HepG2 (cell line): ENCODE measurements around the gene LITAF. TPM values are rescaled to one million over a fixed set of nuclear protein-coding genes. Genes with fewer than 3 reads are reported as not detected.

Experiments used
- ARNT2 ChIP-seq: sonication (generic); formaldehyde crosslinking; IDR thresholded peaks from 2 replicates; pipeline ENCODE4 v1.8.0; 2022; ENCODE audit warnings: mild to moderate bottlenecking, low read depth, missing genetic modification reagents, moderate library complexity
- ASH2L ChIP-seq: fragments of 300-600, 200-600 bp; sonication (generic); IDR thresholded peaks from 2 replicates; pipeline ENCODE4 v1.7.0; 2017; ENCODE audit warnings: low read depth, mild to moderate bottlenecking, moderate library complexity, mixed read lengths, low read length; ENCODE audit not compliant: insufficient read length
- ATF7 ChIP-seq, 2 experiments: fragments of 450-650 bp in 1 of 2; sonication (generic) in 1 of 2; formaldehyde crosslinking in 1 of 2; IDR thresholded peaks; 2 replicates each; pipeline versions ENCODE4 v1.4.0 to v1.6.1; 2016 to 2020; ENCODE audit warnings: antibody characterized with exemption in 1 of 2, mild to moderate bottlenecking in 1 of 2, missing genetic modification reagents in 1 of 2
- CCDC6 ChIP-seq: sonication (generic); formaldehyde crosslinking; IDR thresholded peaks from 2 replicates; pipeline ENCODE4 v1.8.1; 2022; ENCODE audit warnings: mild to moderate bottlenecking, missing genetic modification reagents, moderate library complexity
- CEBPB ChIP-seq: IDR thresholded peaks from 2 replicates; pipeline ENCODE4 v1.6.1; 2011; ENCODE audit warnings: low read depth, low read length, improper control_type of control experiment, borderline replicate concordance
- FOSL2 ChIP-seq: sonication (generic); formaldehyde crosslinking; IDR thresholded peaks from 2 replicates; pipeline ENCODE4 v1.4.0; 2020; ENCODE audit warnings: missing genetic modification reagents
- KLF13 ChIP-seq: sonication (generic); formaldehyde crosslinking; IDR thresholded peaks from 2 replicates; pipeline ENCODE4 v1.4.0; 2020; ENCODE audit warnings: mild to moderate bottlenecking, missing genetic modification reagents
- MED1 ChIP-seq: sonication (generic); formaldehyde crosslinking; IDR thresholded peaks from 2 replicates; pipeline ENCODE4 v1.4.0; 2020; ENCODE audit warnings: missing genetic modification reagents
- MEIS1 ChIP-seq: sonication (generic); formaldehyde crosslinking; IDR thresholded peaks from 2 replicates; pipeline ENCODE4 v1.9.0; 2021; ENCODE audit warnings: mild to moderate bottlenecking, missing genetic modification reagents, moderate library complexity, borderline replicate concordance
- MIER2 ChIP-seq: IDR thresholded peaks from 2 replicates; pipeline ENCODE4 v1.6.1; 2016; ENCODE audit warnings: missing biosample characterization, missing genetic modification reagents
- PLRG1 ChIP-seq: fragments of 450-650 bp; conservative IDR thresholded peaks from 2 replicates; pipeline ENCODE4 v1.6.1; 2016
- RARG ChIP-seq: sonication (generic); formaldehyde crosslinking; IDR thresholded peaks from 2 replicates; pipeline ENCODE4 v1.4.0; 2020; ENCODE audit warnings: low read depth, mild to moderate bottlenecking, missing genetic modification reagents
- RBM39 ChIP-seq: fragments of 200-400 bp; formaldehyde crosslinking; IDR thresholded peaks from one replicate; pipeline ENCODE4 v1.6.1; 2018; ENCODE audit warnings: antibody characterized with exemption, mild to moderate bottlenecking, low read depth, low read length; ENCODE audit not compliant: poor library complexity, severe bottlenecking
- RXRB ChIP-seq: IDR thresholded peaks from 2 replicates; pipeline ENCODE4 v1.6.1; 2016; ENCODE audit warnings: borderline replicate concordance, missing genetic modification reagents, missing compliant biosample characterization
- SKI ChIP-seq: fragments of 450-650 bp; IDR thresholded peaks from one replicate; pipeline ENCODE4 v1.6.1; 2018; ENCODE audit warnings: mild to moderate bottlenecking; ENCODE audit not compliant: partially characterized antibody
- SMAD3 ChIP-seq: sonication (generic); formaldehyde crosslinking; IDR thresholded peaks from 2 replicates; pipeline ENCODE4 v1.4.0; 2020; ENCODE audit warnings: missing genetic modification reagents
- SP4 ChIP-seq: sonication (generic); formaldehyde crosslinking; IDR thresholded peaks from 2 replicates; pipeline ENCODE4 v1.8.1; 2023; ENCODE audit warnings: mild to moderate bottlenecking, missing genetic modification reagents
- ZBTB21 ChIP-seq: sonication (generic); formaldehyde crosslinking; IDR thresholded peaks from 2 replicates; pipeline ENCODE4 v1.4.0; 2020; ENCODE audit warnings: missing genetic modification reagents
- ZFP36L1 ChIP-seq: sonication (generic); formaldehyde crosslinking; IDR thresholded peaks from 2 replicates; pipeline ENCODE4 v1.8.0; 2022; ENCODE audit warnings: mild to moderate bottlenecking, missing genetic modification reagents, moderate library complexity
- ZNF10 ChIP-seq: sonication (generic); formaldehyde crosslinking; IDR thresholded peaks from 2 replicates; pipeline ENCODE4 v1.4.0; 2020; ENCODE audit warnings: mild to moderate bottlenecking, low read depth, missing genetic modification reagents, borderline replicate concordance
- ZNF468 ChIP-seq: sonication (generic); formaldehyde crosslinking; IDR thresholded peaks from 2 replicates; pipeline ENCODE4 v1.8.0; 2022; ENCODE audit warnings: mild to moderate bottlenecking, moderate library complexity, missing genetic modification reagents
- ZNF501 ChIP-seq: sonication (generic); formaldehyde crosslinking; IDR thresholded peaks from 2 replicates; pipeline ENCODE4 v1.5.1; 2020; ENCODE audit warnings: mild to moderate bottlenecking, moderate library complexity, missing genetic modification reagents
- ZNF562 ChIP-seq: sonication (generic); formaldehyde crosslinking; IDR thresholded peaks from 2 replicates; pipeline ENCODE4 v1.8.0; 2022; ENCODE audit warnings: missing genetic modification reagents, borderline replicate concordance
- ZNF644 ChIP-seq: IDR thresholded peaks from 2 replicates; pipeline ENCODE4 v1.6.1; 2016; ENCODE audit warnings: low read depth
- ZNF7 ChIP-seq: IDR thresholded peaks from 2 replicates; pipeline ENCODE4 v1.6.1; 2016; ENCODE audit warnings: missing biosample characterization, missing genetic modification reagents
- ZNF772 ChIP-seq: sonication (generic); formaldehyde crosslinking; IDR thresholded peaks from 2 replicates; pipeline ENCODE4 v1.5.0; 2020; ENCODE audit warnings: mild to moderate bottlenecking, missing genetic modification reagents
- polyA plus RNA-seq, 8 experiments: library from polyadenylated mRNA; depleted of rRNA in 3 of 8; stranded (reverse) in 7 of 8; unstranded in 1 of 8; fragments of >200 nt; fragmentation: Illumina TruSeq in 4 of 8; extraction: Trizol in 4 of 8; gene quantifications; 2 replicates each; pipeline versions ENCODE4 v1.2.1 to v1.2.3, GENCODE V29; 2011 to 2016; ENCODE audit warnings: low read depth in 4 of 8, missing spikeins in 1 of 8, mixed read lengths in 1 of 8; ENCODE audit not compliant: insufficient read depth in 1 of 8
- total RNA-seq, 5 experiments: library from RNA; depleted of rRNA; stranded (reverse); fragments of >200 nt; fragmentation: Illumina TruSeq; extraction: Trizol; gene quantifications; 2 replicates each; pipeline ENCODE4 v1.2.3, GENCODE V29; 2016; ENCODE audit warnings: low read depth in 1 of 5
- TF ChIP-seq, protein P1 (sequence below): sonication (generic); formaldehyde crosslinking; IDR thresholded peaks from 2 replicates; pipeline ENCODE4 v1.8.1; 2023; ENCODE audit warnings: missing genetic modification reagents, inconsistent platforms, borderline replicate concordance
- TF ChIP-seq, protein P2 (sequence below): sonication (generic); formaldehyde crosslinking; IDR thresholded peaks from 2 replicates; pipeline ENCODE4 v1.4.0; 2020; ENCODE audit warnings: missing genetic modification reagents
- TF ChIP-seq, protein P3 (sequence below): sonication (generic); formaldehyde crosslinking; IDR thresholded peaks from 2 replicates; pipeline ENCODE4 v1.5.0; 2020; ENCODE audit warnings: missing genetic modification reagents

Gene LITAF
- total and polyA plus RNA-seq, 2 of the 13 experiments (the other 11 are each of a cell fraction or from before 2014, with no cell fraction given): 80.1 to 141 TPM

DNA sequence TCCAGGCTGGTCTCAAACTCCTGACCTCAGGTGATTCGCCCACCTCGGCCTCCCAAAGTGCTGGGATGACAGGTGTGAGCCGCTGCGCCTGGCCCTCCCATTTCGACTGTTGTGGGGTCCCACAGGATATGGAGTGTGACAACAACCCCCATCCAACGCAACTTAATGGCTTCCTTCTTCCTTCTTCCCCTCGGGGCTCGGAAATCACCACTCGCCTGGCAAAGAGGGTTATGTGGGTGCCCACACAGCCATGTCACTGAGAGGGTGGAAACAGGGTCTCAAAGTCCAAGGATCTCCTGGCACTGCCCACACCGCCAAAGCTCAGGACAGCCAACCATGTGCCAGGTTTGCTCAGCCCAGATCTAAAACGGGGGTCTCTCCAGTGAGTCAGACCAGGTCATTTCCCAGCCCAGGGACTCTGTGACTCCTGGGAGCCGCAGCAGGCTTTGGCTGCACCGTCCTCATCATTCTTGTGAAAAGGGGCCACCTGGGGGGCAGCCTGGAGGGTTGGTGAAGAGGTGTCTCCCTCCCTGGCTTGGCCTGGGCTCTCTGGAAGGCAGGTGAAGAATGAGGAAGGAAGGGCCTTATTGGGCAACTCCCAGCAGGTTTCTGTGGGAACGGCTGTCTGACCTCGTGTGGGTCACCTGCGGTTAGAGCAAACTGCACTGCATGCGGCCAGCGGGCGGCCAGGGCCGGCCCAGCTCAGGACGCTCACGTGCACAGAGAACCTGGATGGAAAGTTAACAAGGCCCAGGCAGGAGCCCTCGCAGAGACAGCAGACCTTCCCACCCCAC is 25.3 kb upstream of the LITAF start (continued):
- TF ChIP-seq ZNF468 (CRISPR knock-in tag): no peak
- TF ChIP-seq ASH2L: no peak
- TF ChIP-seq ZNF772 (CRISPR knock-in tag): peak; percentile 82; the same call in 1 of the 2 replicates
- TF ChIP-seq SKI: peak; percentile 70
- TF ChIP-seq ZNF7 (CRISPR knock-in tag): peak; percentile 10; the same call in 1 of the 2 replicates
- TF ChIP-seq ARNT2 (CRISPR knock-in tag): peak; percentile 95
- TF ChIP-seq ZNF562 (CRISPR knock-in tag): no peak; the same call in 1 of the 2 replicates
- no peak for TF ChIP-seq PLRG1
- TF ChIP-seq ZBTB21: peak; percentile 74
- peak; percentile 91 for TF ChIP-seq FOSL2 (CRISPR knock-in tag)
- TF ChIP-seq MEIS1 (CRISPR knock-in tag): peak; percentile 89
- TF ChIP-seq, protein P1, sequence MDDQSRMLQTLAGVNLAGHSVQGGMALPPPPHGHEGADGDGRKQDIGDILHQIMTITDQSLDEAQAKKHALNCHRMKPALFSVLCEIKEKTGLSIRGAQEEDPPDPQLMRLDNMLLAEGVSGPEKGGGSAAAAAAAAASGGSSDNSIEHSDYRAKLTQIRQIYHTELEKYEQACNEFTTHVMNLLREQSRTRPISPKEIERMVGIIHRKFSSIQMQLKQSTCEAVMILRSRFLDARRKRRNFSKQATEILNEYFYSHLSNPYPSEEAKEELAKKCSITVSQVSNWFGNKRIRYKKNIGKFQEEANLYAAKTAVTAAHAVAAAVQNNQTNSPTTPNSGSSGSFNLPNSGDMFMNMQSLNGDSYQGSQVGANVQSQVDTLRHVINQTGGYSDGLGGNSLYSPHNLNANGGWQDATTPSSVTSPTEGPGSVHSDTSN (CRISPR knock-in tag): no peak
- TF ChIP-seq SP4: no peak
- peak; percentile 94 for TF ChIP-seq MED1 (CRISPR knock-in tag)
- peak; percentile 96 for TF ChIP-seq RXRB (CRISPR knock-in tag)
- peak; percentile 77; the same call in 1 of the 2 replicates for TF ChIP-seq MIER2 (CRISPR knock-in tag)
- TF ChIP-seq CCDC6 (CRISPR knock-in tag): peak; percentile 94; the same call in 1 of the 2 replicates
- TF ChIP-seq, protein P2, sequence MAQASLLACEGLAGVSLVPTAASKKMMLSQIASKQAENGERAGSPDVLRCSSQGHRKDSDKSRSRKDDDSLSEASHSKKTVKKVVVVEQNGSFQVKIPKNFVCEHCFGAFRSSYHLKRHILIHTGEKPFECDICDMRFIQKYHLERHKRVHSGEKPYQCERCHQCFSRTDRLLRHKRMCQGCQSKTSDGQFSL (CRISPR knock-in tag): peak; percentile 67; the same call in 1 of the 2 replicates
- peak; percentile 72; the same call in 1 of the 2 replicates for TF ChIP-seq ZNF644 (CRISPR knock-in tag)
- TF ChIP-seq ATF7 (IDR thresholded peaks at IDR 0.05): no peak
- peak; percentile 84; the same call in 1 of the 2 replicates for TF ChIP-seq ATF7 (CRISPR knock-in tag; IDR thresholded peaks at IDR 0.05)
- TF ChIP-seq ZNF501 (CRISPR knock-in tag): 0 out of 2 replicates have a peak, but pooled peaks have one; percentile 68
- TF ChIP-seq KLF13 (CRISPR knock-in tag): no peak
- peak; percentile 97 for TF ChIP-seq ZFP36L1 (CRISPR knock-in tag)
- 0 out of 2 replicates have a peak, but pooled peaks have one; percentile 69 for TF ChIP-seq ZNF10 (CRISPR knock-in tag)
- peak; percentile 99 for TF ChIP-seq SMAD3
- TF ChIP-seq, protein P3, sequence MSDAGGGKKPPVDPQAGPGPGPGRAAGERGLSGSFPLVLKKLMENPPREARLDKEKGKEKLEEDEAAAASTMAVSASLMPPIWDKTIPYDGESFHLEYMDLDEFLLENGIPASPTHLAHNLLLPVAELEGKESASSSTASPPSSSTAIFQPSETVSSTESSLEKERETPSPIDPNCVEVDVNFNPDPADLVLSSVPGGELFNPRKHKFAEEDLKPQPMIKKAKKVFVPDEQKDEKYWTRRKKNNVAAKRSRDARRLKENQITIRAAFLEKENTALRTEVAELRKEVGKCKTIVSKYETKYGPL (CRISPR knock-in tag): peak; percentile 43; the same call in 1 of the 2 replicates
- peak; percentile 69 for TF ChIP-seq RBM39
- TF ChIP-seq RARG (CRISPR knock-in tag): no peak
- peak; percentile 98 for TF ChIP-seq CEBPB
